NAMALWA (cell line): ENCODE measurements around the gene PRDX5.

Source experiments
- DNase-seq: peaks from one replicate; pipeline ENCODE4 v3.0.0-alpha.2; 2015; ENCODE audit warnings: low spot score

PRDX5 gene

GRCh38 chr11:64290352-64291261, 27.3 kb upstream of the PRDX5 start:
- DNase-seq: no peak

GRCh38 chr11:64291262-64291751, 26.6 kb upstream of the PRDX5 start, which contains the start of gene KCNK4:
TSS of gene KCNK4 (plus strand) at chr11:64291302. CDS start at chr11:64293019, 1,717 bp downstream.
- DNase-seq: no peak

GRCh38 chr11:64291752-64292459, 26.0 kb upstream of the PRDX5 start:
- DNase-seq: no peak

- no peak for DNase-seq
These were observed 25.3 kb upstream of the PRDX5 start for GRCh38 chr11:64292460-64293254.

GRCh38 chr11:64294774-64295173, 23.1 kb upstream of the PRDX5 start:
- no peak for DNase-seq

- DNase-seq: no peak
These were observed 22.2 kb upstream of the PRDX5 start for GRCh38 chr11:64295760-64296159.

- DNase-seq: no peak
These were observed 21.7 kb upstream of the PRDX5 start for GRCh38 chr11:64296236-64296635.

- no peak for DNase-seq
These were observed 20.9 kb upstream of the PRDX5 start for GRCh38 chr11:64296830-64297698.

GRCh38 chr11:64297699-64298358, 20.1 kb upstream of the PRDX5 start:
- no peak for DNase-seq

GRCh38 chr11:64298966-64299846, 18.7 kb upstream of the PRDX5 start:
- DNase-seq: no peak

- DNase-seq: no peak
These were observed 17.9 kb upstream of the PRDX5 start, which contains the start of gene CATSPERZ for GRCh38 chr11:64299847-64300648. TSS of gene CATSPERZ (plus strand) at chr11:64300358. CDS start at chr11:64300411, 53 bp downstream.

- DNase-seq: no peak
These were observed 14.6 kb upstream of the PRDX5 start for GRCh38 chr11:64303109-64304031.

- DNase-seq: no peak
These were observed 13.9 kb upstream of the PRDX5 start for GRCh38 chr11:64304032-64304315.

GRCh38 chr11:64304316-64305072, 13.4 kb upstream of the PRDX5 start:
- peak; percentile 95 for DNase-seq

- DNase-seq: peak; percentile 99
These were observed 12.7 kb upstream of the PRDX5 start, which contains the start of gene ESRRA for GRCh38 chr11:64305075-64305690. TSS of gene ESRRA (plus strand) at chr11:64305524. CDS start at chr11:64307180, 1,656 bp downstream.
